AG04450 (cell line): ENCODE data around the gene RANBP3. TPM values are rescaled to one million over a fixed set of nuclear protein-coding genes. Genes with fewer than 3 reads are reported as not detected.

Experiments
- CTCF ChIA-PET: fragments of 300-600, 350-600 bp; formaldehyde crosslinking; extraction: SDS; loops from one replicate; lab custom pipeline; 2022; ENCODE audit warnings: antibody characterized with exemption, inconsistent platforms; lab: Charles Lee
- POLR2A ChIA-PET: fragments of 350-600 bp; formaldehyde crosslinking; extraction: SDS; loops from one replicate; lab custom pipeline; 2021; ENCODE audit warnings: antibody characterized with exemption, inconsistent platforms; lab: Yijun Ruan, JAX
- DNase-seq: peaks from one replicate; pipeline ENCODE4 v3.0.0-alpha.2; 2011; ENCODE audit warnings: low read depth, low spot score
- H3K27ac ChIP-seq: one replicate; pipeline ENCODE4 v1.5.1; 2012; ENCODE audit warnings: low read depth, low read length, control low read depth
- H3K27me3 ChIP-seq: one replicate; pipeline ENCODE4 v1.6.0; 2012; ENCODE audit warnings: low read length; ENCODE audit not compliant: control insufficient read depth, insufficient read depth
- H3K4me3 ChIP-seq: 2 replicates; pipeline ENCODE4 v1.5.1; 2011; ENCODE audit warnings: mild to moderate bottlenecking, low read depth, low read length, control low read depth
- H3K9me3 ChIP-seq: 2 replicates; pipeline ENCODE4 v1.5.1; 2012; ENCODE audit warnings: low read length; ENCODE audit not compliant: control insufficient read depth, insufficient read depth
- CTCF ChIP-seq: IDR thresholded peaks from 2 replicates; pipeline ENCODE4 v1.5.1; 2011; ENCODE audit warnings: low read depth, low read length, control low read depth, inconsistent platforms
- polyA plus RNA-seq: library from polyadenylated mRNA; depleted of rRNA; stranded (reverse); fragments of >200 nt; gene quantifications from 2 replicates; pipeline ENCODE4 v1.2.3, GENCODE V29; 2011

Gene RANBP3
- polyA plus RNA-seq, 1 experiment = 62.6 TPM

GRCh38 chr19:6023085-6023682, 45.2 kb upstream of the RANBP3 start:
- TF ChIP-seq CTCF = no peak
- DNase-seq = no peak
- Histone ChIP-seq H3K4me3 (no peak overlapping the region), H3K27me3 (peaks cover 4% of the 10 kb centered on the region), H3K9me3 (no peaks in the 10 kb centered on the region; the same call in 1 of the 2 replicates), H3K27ac (peak overlapping the region; percentile 71)
- POLR2A ChIA-PET = interaction anchor here (0.5 to 1.2 kb wide), 4 partner anchors 17 to 358 kb away, joined by 3 to 6 read pairs (median 4); no protein-coding TSS in a partner anchor
- CTCF ChIA-PET = interaction anchor here (0.6 to 3.1 kb wide), 19 partner anchors 9 to 790 kb away, joined by 3 to 38 read pairs (median 8); partner anchors contain the start of gene NRTN

GRCh38 chr19:6022570-6023064, 44.7 kb upstream of the RANBP3 start:
- H3K9me3 ChIP-seq = no peaks in the 10 kb centered on the region; the same call in 1 of the 2 replicates
- ChIA-PET POLR2A (interaction anchor here (0.5 to 1.2 kb wide), 4 partner anchors 17 to 358 kb away, joined by 3 to 6 read pairs (median 4); no protein-coding TSS in a partner anchor), CTCF (interaction anchor here (0.6 to 3.1 kb wide), 19 partner anchors 9 to 791 kb away, joined by 3 to 38 read pairs (median 8); partner anchors contain the start of gene NRTN)
- no peak overlapping the region for H3K4me3 ChIP-seq
- TF ChIP-seq CTCF = no peak
- H3K27me3 ChIP-seq = peaks cover 4% of the 10 kb centered on the region
- DNase-seq = no peak
- peak overlapping the region; percentile 71 for H3K27ac ChIP-seq

- no peak overlapping the region for H3K4me3 ChIP-seq
- ChIA-PET POLR2A (interaction anchor here (0.5 to 1.2 kb wide), 4 partner anchors 16 to 250 kb away, joined by 3 to 6 read pairs (median 4); partner anchors contain the start of gene NRTN), CTCF (interaction anchor here (0.6 to 3.1 kb wide), 23 partner anchors 8 to 791 kb away, joined by 3 to 38 read pairs (median 6); partner anchors contain the start of gene NRTN)
- no peak overlapping the region for H3K27ac ChIP-seq
- TF ChIP-seq CTCF = peak; percentile 60
- DNase-seq = peak; percentile 21
- H3K27me3 ChIP-seq = peaks cover 4% of the 10 kb centered on the region
- no peaks in the 10 kb centered on the region; the same call in 1 of the 2 replicates for H3K9me3 ChIP-seq
These were observed 44.1 kb upstream of the RANBP3 start for GRCh38 chr19:6021878-6022569.

GRCh38 chr19:6020972-6021805, 43.2 kb upstream of the RANBP3 start:
- POLR2A ChIA-PET = no interaction called here
- no peak overlapping the region for H3K27ac ChIP-seq

More at GRCh38 chr19:6020972-6021805, 43.2 kb upstream of the RANBP3 start:
- Histone ChIP-seq H3K27me3 (peaks cover 3% of the 10 kb centered on the region), H3K9me3 (no peaks in the 10 kb centered on the region; the same call in 1 of the 2 replicates), H3K4me3 (no peak overlapping the region)
- no peak for DNase-seq
- CTCF ChIA-PET = interaction anchor here (0.6 to 3.1 kb wide), 9 partner anchors 7 to 231 kb away, joined by 3 to 38 read pairs (median 8); partner anchors contain the start of gene NRTN
- no peak for TF ChIP-seq CTCF
